Uterus (tissue), 2 donors: Measurements from ENCODE around the gene CHIA.

ENCODE experiments used
- POLR2A ChIP-seq, 2 donors: fragments of 450-650 bp; IDR thresholded peaks; one replicate each; pipeline ENCODE4 v1.6.1; 2016; ENCODE audit warnings: antibody characterized with exemption in 2 of 2, mild to moderate bottlenecking in 1 of 2, moderate library complexity in 1 of 2
- TF ChIP-seq, protein P1 (sequence below), 4 experiments: fragments of 200-600 bp in 2 of 4; fragments of 450-650 bp in 2 of 4; sonication (generic) in 2 of 4; IDR thresholded peaks; one replicate each; pipeline ENCODE4 v1.5.1; 2016 to 2019; ENCODE audit warnings: antibody characterized with exemption in 4 of 4, mild to moderate bottlenecking in 2 of 4, moderate library complexity in 1 of 4

DNA sequence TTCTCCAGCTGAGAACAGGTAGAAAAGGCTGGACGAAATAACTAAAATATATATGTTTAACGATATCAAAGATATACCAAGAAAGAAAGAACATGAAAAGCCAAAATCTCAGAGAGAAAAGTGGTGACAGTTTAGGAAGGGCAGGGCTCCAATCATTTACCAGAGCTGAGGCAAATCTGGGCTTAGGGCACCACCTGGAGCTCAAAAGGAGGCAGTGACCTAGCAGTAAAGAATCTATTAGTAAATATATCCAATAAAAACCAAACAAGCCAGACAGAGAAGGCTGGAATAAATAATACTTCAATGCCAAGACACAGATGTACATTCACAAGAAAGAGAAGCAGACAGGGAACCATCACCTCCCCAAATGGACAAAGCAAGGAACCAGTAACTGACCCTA is 43.5 kb downstream of the CHIA start:
- TF ChIP-seq, protein P1, sequence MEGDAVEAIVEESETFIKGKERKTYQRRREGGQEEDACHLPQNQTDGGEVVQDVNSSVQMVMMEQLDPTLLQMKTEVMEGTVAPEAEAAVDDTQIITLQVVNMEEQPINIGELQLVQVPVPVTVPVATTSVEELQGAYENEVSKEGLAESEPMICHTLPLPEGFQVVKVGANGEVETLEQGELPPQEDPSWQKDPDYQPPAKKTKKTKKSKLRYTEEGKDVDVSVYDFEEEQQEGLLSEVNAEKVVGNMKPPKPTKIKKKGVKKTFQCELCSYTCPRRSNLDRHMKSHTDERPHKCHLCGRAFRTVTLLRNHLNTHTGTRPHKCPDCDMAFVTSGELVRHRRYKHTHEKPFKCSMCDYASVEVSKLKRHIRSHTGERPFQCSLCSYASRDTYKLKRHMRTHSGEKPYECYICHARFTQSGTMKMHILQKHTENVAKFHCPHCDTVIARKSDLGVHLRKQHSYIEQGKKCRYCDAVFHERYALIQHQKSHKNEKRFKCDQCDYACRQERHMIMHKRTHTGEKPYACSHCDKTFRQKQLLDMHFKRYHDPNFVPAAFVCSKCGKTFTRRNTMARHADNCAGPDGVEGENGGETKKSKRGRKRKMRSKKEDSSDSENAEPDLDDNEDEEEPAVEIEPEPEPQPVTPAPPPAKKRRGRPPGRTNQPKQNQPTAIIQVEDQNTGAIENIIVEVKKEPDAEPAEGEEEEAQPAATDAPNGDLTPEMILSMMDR (IDR thresholded peaks at IDR 0.05) = peak in 1 of 4 experiments; percentile 25
- TF ChIP-seq POLR2A (IDR thresholded peaks at IDR 0.05) = no peak
